K562 (cell line): ENCODE results near the gene RBM20.

Experiments
- ELF1 ChIP-seq: fragments of 200-800 bp; sonication (Bioruptor generic); IDR thresholded peaks from 2 replicates; pipeline ENCODE4 v1.6.1; 2016; ENCODE audit warnings: missing genetic modification characterization, missing compliant biosample characterization
- MEIS2 ChIP-seq: fragments of 450-650 bp; IDR thresholded peaks from 2 replicates; pipeline ENCODE4 v1.6.1; 2014; ENCODE audit warnings: mild to moderate bottlenecking; ENCODE audit not compliant: partially characterized antibody
- PHB ChIP-seq: fragments of 250-450 bp; sonication (Bioruptor Pico); IDR thresholded peaks from 2 replicates; pipeline ENCODE4 v1.5.0; 2021
- POLR2H ChIP-seq: IDR thresholded peaks from 2 replicates; pipeline ENCODE4 v1.6.1; 2016; ENCODE audit warnings: missing genetic modification characterization, low read depth, mild to moderate bottlenecking, control low read depth, missing compliant biosample characterization, moderate library complexity
- TARDBP ChIP-seq: fragments of 450-650 bp; IDR thresholded peaks from 2 replicates; pipeline ENCODE4 v1.6.1; 2016
- ZFP36 ChIP-seq: fragments of 150-350 bp; IDR thresholded peaks from 2 replicates; pipeline ENCODE4 v1.6.1; 2018; ENCODE audit warnings: low read length, low read depth; ENCODE audit not compliant: partially characterized antibody

DNA sequence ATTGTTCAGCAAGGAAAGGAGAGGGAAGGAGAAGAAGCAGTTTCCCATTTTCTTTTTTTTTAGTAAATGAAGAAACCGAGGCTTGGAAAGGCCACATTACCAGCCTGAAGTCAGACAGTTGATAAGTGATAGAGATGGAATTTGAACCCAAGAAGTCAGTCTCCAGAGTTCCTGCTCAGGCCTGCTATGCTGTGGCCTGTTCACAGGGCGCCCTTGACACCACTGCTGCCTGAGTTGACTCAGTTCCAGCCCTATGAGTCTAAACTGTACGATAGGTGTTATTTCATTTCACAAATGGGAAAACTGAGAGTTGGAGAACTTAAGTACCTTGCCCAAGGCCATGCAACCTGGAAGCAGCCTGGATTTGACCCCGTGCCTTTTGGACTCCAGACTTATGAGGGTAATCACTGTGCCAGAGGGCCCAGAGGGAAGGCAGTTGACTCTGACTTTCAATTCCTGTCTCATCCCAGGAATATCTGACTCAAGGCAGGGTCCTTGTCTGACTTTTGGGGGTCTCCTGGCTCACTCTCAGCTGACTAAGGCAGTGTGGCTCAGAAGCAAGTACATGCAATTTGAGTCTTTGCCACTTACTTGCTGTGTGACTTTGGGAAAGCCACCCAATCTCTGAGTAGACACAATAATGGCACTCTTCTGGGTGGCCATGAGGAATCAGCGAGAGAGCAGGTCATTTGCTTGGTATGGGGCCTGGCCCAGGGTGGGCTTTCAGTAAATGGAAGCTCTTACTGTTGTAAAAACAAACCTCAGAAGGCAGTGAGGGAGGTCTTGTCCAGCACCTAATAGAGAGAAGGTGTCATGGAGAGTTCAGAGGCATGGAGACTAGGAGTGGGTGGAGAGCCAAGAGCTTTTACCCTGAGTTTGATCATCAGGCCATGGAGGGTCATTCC, 17.9 kb upstream of the RBM20 start:
- TF ChIP-seq TARDBP (no peak), POLR2H (tag) (no peak), ELF1 (tag) (no peak), MEIS2 (no peak), ZFP36 (no peak), PHB (CRISPR knock-in tag) (no peak)
